ES-I3 (cell line): ENCODE data around the gene GALNT13.

Experiments used
- H3K36me3 ChIP-seq: 2 replicates; pipeline ENCODE4 v1.6.1; 2013; ENCODE audit warnings: mild to moderate bottlenecking, low read length, control low read depth, moderate library complexity; ENCODE audit not compliant: insufficient read depth
- H3K4me1 ChIP-seq: 2 replicates; pipeline ENCODE4 v1.6.1; 2013; ENCODE audit warnings: mild to moderate bottlenecking, control low read depth, low read length; ENCODE audit not compliant: insufficient read depth
- H3K9ac ChIP-seq: 2 replicates; pipeline ENCODE4 v1.6.1; 2013; ENCODE audit warnings: low read depth, mild to moderate bottlenecking, low read length, moderate library complexity
- H3K9me3 ChIP-seq: 2 replicates; pipeline ENCODE4 v1.6.1; 2013; ENCODE audit warnings: mild to moderate bottlenecking, low read length, moderate library complexity; ENCODE audit not compliant: control insufficient read depth, insufficient read depth

GALNT13 gene

GRCh38 chr2:154433010-154433409 lies 561.3 kb downstream of the GALNT13 start:
- H3K9me3 ChIP-seq = no peaks in the 10 kb centered on the region
- H3K36me3 ChIP-seq = no peaks in the 10 kb centered on the region

GRCh38 chr2:154437104-154437503 lies 565.4 kb downstream of the GALNT13 start:
- Histone ChIP-seq H3K4me1 (no peaks in the 10 kb centered on the region), H3K9ac (no peak overlapping the region), H3K9me3 (no peaks in the 10 kb centered on the region), H3K36me3 (no peaks in the 10 kb centered on the region)

More at GRCh38 chr2:154433010-154433409, 561.3 kb downstream of the GALNT13 start:
- Histone ChIP-seq H3K4me1 (no peaks in the 10 kb centered on the region), H3K9ac (no peak overlapping the region)

GRCh38 chr2:154439156-154439555 lies 567.4 kb downstream of the GALNT13 start:
- H3K4me1 ChIP-seq = no peaks in the 10 kb centered on the region
- H3K9ac ChIP-seq = no peak overlapping the region
- H3K36me3 ChIP-seq = no peaks in the 10 kb centered on the region
- no peaks in the 10 kb centered on the region for H3K9me3 ChIP-seq

- Histone ChIP-seq H3K4me1 (no peaks in the 10 kb centered on the region), H3K36me3 (no peaks in the 10 kb centered on the region), H3K9me3 (no peaks in the 10 kb centered on the region), H3K9ac (no peak overlapping the region)
Observed at GRCh38 chr2:154443919-154444318, 572.2 kb downstream of the GALNT13 start.

- Histone ChIP-seq H3K9me3 (no peaks in the 10 kb centered on the region), H3K9ac (no peak overlapping the region), H3K4me1 (no peaks in the 10 kb centered on the region), H3K36me3 (no peaks in the 10 kb centered on the region)
Observed at GRCh38 chr2:154446324-154446723, 574.6 kb downstream of the GALNT13 start.

GRCh38 chr2:154447727-154448418 lies 576.2 kb downstream of the GALNT13 start:
- Histone ChIP-seq H3K36me3 (no peaks in the 10 kb centered on the region), H3K9ac (no peak overlapping the region), H3K4me1 (no peaks in the 10 kb centered on the region), H3K9me3 (no peaks in the 10 kb centered on the region)

- no peak overlapping the region for H3K9ac ChIP-seq
- H3K4me1 ChIP-seq = no peaks in the 10 kb centered on the region
- H3K9me3 ChIP-seq = no peaks in the 10 kb centered on the region
- H3K36me3 ChIP-seq = no peaks in the 10 kb centered on the region
Observed at GRCh38 chr2:154449951-154450658, 578.4 kb downstream of the GALNT13 start.

- no peak overlapping the region for H3K9ac ChIP-seq
- no peaks in the 10 kb centered on the region for H3K36me3 ChIP-seq
- no peaks in the 10 kb centered on the region for H3K4me1 ChIP-seq
- no peaks in the 10 kb centered on the region for H3K9me3 ChIP-seq
Observed at GRCh38 chr2:154452471-154452870, 580.7 kb downstream of the GALNT13 start.

- no peaks in the 10 kb centered on the region for H3K36me3 ChIP-seq
Observed at GRCh38 chr2:154452906-154453493, 581.3 kb downstream of the GALNT13 start.

GRCh38 chr2:154455166-154455565 lies 583.4 kb downstream of the GALNT13 start:
- H3K9ac ChIP-seq = no peak overlapping the region

More at GRCh38 chr2:154452906-154453493, 581.3 kb downstream of the GALNT13 start:
- H3K9ac ChIP-seq = no peak overlapping the region
- H3K9me3 ChIP-seq = no peaks in the 10 kb centered on the region
- H3K4me1 ChIP-seq = no peaks in the 10 kb centered on the region

GRCh38 chr2:154455866-154456265 lies 584.1 kb downstream of the GALNT13 start:
- Histone ChIP-seq H3K9me3 (no peaks in the 10 kb centered on the region), H3K36me3 (no peaks in the 10 kb centered on the region), H3K4me1 (no peaks in the 10 kb centered on the region), H3K9ac (no peak overlapping the region)

More at GRCh38 chr2:154455166-154455565, 583.4 kb downstream of the GALNT13 start:
- H3K4me1 ChIP-seq = no peaks in the 10 kb centered on the region
- no peaks in the 10 kb centered on the region for H3K9me3 ChIP-seq
- H3K36me3 ChIP-seq = no peaks in the 10 kb centered on the region

- Histone ChIP-seq H3K4me1 (no peaks in the 10 kb centered on the region), H3K9ac (no peak overlapping the region), H3K9me3 (no peaks in the 10 kb centered on the region), H3K36me3 (no peaks in the 10 kb centered on the region)
Observed at GRCh38 chr2:154457286-154457685, 585.6 kb downstream of the GALNT13 start.

GRCh38 chr2:154459286-154459685 lies 587.6 kb downstream of the GALNT13 start:
- Histone ChIP-seq H3K4me1 (no peaks in the 10 kb centered on the region), H3K9ac (no peak overlapping the region), H3K36me3 (no peaks in the 10 kb centered on the region), H3K9me3 (no peaks in the 10 kb centered on the region)

- no peaks in the 10 kb centered on the region for H3K36me3 ChIP-seq
- no peak overlapping the region for H3K9ac ChIP-seq
- H3K9me3 ChIP-seq = no peaks in the 10 kb centered on the region
- no peaks in the 10 kb centered on the region for H3K4me1 ChIP-seq
Observed at GRCh38 chr2:154462634-154463033, 590.9 kb downstream of the GALNT13 start.

GRCh38 chr2:154466226-154466625 lies 594.5 kb downstream of the GALNT13 start:
- H3K9ac ChIP-seq = no peak overlapping the region
- no peaks in the 10 kb centered on the region for H3K4me1 ChIP-seq

More at GRCh38 chr2:154466226-154466625, 594.5 kb downstream of the GALNT13 start:
- Histone ChIP-seq H3K36me3 (no peaks in the 10 kb centered on the region), H3K9me3 (no peaks in the 10 kb centered on the region)
